ENCODE results near the gene PGLYRP3.

Gene PGLYRP3

GRCh38 chr1:153260585-153261280 is 52.0 kb downstream of the PGLYRP3 start:
- no peak for DNase-seq (ENCODE audit: low spot score)

DNA sequence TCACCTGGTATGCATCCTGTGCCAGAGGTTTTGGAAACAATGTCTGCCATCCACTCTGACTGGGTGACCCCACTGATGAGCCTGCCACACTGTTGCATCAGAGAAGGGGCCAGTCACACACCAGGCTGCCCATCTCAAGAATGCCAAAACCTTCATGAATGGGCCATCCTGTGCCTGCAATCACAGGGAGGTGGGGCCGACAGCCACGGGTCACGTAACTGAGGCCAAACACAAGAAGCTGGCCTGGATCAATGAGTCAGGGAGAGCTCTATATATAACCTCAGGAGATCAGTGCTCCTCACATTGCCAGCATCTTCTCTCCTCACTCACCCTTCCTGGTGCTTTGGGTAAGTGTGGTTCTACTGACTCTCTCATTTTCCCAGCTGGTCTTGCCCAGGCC is 53.4 kb downstream of the PGLYRP3 start, which contains the start of gene LORICRIN:
Gene LORICRIN, plus strand, starts transcription at position 301 of the 400 bp plus-strand sequence. CDS start 1,263 bp downstream, outside the sequence.
- DNase-seq (ENCODE audit: low spot score): no peak

DNA sequence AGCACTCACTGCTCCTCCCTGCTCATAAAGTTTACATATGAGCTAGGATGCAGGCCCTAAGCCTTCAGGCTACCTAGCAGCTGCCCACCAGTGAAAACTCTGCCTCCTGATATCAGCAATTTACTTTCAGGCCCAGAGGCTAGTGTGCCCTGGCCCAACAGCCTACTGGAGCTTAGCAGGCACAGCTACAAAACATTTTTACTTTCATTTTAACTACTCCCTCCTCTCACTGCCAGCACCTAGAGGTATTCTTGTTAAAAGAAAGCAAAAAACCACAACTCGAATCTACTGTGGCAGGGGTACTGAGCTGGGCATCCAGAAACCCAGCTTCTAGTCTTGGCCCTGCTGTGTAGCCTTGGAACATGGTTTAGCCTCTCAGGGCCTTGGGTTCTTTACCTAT is 59.1 kb downstream of the PGLYRP3 start:
- no peak for DNase-seq (ENCODE audit: low spot score)

- no peak for DNase-seq (ENCODE audit: low spot score)
Observed at GRCh38 chr1:153253076-153253475, 59.7 kb downstream of the PGLYRP3 start.

DNA sequence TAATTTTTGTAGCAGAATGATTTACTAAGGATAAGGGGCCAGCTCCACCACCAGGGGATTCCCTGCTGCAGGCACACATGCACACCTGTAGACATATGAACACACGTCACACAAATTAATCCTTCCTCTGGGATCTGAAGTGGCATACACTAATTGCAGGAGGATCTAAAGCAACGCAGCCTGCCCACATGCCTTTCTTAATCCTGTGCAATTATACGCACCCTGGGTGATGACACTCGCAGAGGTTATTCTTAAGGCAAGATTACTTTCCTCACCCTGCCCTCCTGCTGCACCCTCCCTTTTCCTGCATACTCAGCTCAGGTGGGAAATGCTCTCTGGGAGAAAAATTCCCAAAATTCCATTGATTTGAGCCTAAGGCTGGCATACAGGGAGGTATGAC is 60.8 kb downstream of the PGLYRP3 start:
- no peak for DNase-seq (ENCODE audit: low spot score)

GRCh38 chr1:153251562-153251961 is 61.2 kb downstream of the PGLYRP3 start:
- DNase-seq (ENCODE audit: low spot score): no peak

DNA sequence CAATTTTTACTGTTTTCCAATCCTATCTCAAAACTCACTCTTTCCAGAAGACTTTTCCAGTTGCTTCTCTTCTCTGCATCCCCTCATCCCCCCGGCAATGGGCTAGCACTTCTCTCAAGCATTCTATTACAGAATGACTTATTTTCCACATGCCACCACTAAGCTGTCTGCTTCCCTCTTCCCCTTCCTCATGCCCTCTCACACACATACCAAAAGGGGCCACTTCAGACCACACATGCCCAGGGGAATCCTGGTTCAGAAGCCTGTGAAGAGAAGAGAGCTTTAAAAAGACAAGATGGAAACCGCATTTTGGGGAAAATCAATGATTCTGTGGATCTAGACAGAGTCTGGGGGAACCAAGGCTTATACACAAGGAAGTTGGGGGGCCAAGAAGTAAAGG is 61.7 kb downstream of the PGLYRP3 start:
- DNase-seq (ENCODE audit: low spot score): no peak

GRCh38 chr1:153250166-153250565 is 62.6 kb downstream of the PGLYRP3 start:
- DNase-seq (ENCODE audit: low spot score): no peak

DNA sequence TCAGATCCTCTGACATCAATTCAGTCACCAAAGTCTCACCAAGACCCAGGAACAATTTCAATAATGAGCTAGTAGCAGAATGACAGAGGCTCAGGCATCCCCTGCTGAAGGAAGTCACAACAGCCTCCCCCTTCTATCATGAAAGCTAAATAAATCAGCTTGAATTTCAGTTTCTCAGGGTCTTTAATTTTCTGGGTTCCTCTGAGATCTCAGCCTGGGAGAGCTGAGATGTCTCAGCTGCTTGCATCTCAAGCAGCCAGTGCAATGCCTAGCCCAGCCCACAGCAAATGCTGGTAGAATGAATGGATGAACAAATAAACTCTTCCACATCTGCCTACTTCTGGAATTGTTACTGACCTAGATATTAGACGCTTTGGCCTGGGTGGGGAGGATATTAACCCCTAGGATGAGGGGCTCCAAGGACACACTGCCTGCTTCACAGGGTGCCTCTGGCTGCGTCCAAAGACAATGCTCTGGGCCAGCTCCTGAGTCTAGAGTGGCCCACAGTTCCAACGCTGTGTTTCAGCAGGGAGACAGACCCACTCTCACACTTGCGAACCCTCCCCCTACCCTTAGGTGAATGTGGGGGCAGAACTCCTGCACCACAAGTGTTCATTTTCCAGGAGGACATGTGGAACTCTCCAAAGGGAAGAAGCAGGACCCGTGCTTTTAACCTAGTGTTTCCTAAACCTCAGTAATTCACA is 64.4 kb downstream of the PGLYRP3 start:
- no peak for DNase-seq (ENCODE audit: low spot score)

Data from putamen (tissue), 1 donor.